ENCODE data around the gene CCDC177. TPM values are rescaled to one million over a fixed set of nuclear protein-coding genes. Genes with fewer than 3 reads are reported as not detected.

The CCDC177 gene
- total RNA-seq: not detected in 2 replicates

DNA sequence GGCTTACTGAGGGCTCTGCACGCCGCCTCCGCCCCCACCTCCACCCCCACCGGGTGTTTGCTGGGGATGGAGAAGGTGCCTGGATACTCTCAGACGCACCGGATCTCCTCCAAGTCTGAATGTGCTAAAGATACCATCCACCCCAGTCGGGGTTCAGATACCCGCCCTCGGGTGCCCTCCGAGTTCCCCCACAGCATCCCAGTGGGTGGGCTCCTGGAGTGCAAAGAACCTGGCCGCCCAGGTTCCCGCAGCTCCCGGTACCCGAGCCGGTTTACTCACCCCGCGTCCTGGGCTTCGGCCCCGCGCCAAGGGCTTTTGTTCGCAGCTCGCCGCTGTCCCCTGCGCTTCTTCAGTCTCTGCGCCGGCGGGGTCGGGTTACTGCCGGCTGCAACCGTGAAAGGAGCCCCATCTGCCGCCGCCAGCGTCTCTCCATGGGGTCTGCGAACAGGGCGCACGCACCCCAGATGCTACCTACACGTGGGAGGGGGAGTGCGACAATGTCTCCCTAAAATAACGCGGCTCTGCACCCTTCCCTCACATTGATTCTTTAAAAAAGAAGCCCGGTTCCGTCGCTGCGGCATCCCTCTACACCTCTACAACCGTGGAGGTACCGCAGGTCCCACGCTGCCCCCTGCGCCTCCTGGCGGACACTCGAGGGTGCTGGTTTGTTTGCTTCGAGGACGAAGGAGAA, at the start of gene CCDC177:
Gene CCDC177 (minus strand): TSS at position 609 of the 691 bp plus-strand sequence. CDS start 1,249 bp downstream, outside the sequence.

DNA sequence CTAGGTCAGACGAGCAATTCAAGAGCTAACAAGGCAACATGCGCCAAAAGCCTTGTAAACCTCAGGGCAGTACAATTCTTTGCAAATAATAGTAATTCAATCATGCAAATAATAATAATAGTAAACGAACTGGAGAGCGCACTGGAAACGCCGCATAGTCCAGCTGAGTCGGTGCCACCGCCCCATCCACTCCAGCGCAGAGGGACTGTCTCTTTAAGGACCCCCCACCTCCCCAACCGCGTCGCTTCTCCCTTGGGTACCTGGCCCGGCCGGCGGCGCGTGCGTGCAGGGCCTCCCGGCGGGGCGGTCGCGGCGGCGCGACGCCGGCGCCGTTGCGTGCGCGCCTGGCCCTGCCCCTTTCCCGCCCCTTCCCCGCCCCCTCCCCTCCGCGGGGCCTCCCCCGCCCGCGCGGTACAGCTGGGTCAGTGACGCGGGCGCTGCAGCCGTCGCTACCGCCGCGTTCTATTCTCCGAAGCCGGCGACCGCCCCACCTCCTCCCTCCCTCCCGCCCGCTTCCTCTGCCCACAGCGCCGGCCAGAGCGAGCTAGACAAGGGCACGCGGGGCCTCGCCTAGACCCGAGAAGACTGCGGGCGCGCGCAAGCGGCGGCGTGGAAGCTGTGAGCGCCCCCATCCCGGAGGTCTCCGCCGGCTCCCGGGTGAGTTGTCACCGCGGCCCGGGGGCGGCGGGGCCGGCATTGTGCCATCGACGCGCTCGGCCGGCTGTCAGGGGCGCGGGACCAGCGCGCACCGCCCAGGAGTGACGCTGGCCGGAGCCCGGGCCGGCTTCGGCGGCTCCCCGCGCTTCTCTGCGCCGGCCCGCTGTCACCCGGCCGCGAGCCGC, 36.7 kb upstream of the CCDC177 start, which contains the start of gene SUSD6:
Gene SUSD6 (plus strand): TSS at position 425 of the 842 bp plus-strand sequence. CDS start 46,997 bp downstream, outside the sequence.

Other genes with a start within 250 kb of the CCDC177 start
- 86.3 and 99.5 TPM in 2 replicates for gene ERH, start 176.6 kb downstream of the CCDC177 start, total RNA-seq
- 119 and 159 TPM in 2 replicates for gene SLC39A9, start 176.2 kb downstream of the CCDC177 start, total RNA-seq
- gene PLEKHD1, start 90.1 kb downstream of the CCDC177 start, total RNA-seq: under 0.01 TPM in 2 replicates
- gene SUSD6, start 36.7 kb upstream of the CCDC177 start, total RNA-seq: 6.8 and 20.5 TPM in 2 replicates
- 81.7 and 83.1 TPM in 2 replicates for gene SRSF5, start 192.3 kb upstream of the CCDC177 start, total RNA-seq
- not detected in 2 replicates for gene SLC10A1, start 222.4 kb upstream of the CCDC177 start, total RNA-seq